Left colon (tissue), 2 donors: ENCODE results near the gene PKNOX2. TPM values are rescaled to one million over a fixed set of nuclear protein-coding genes. Genes with fewer than 3 reads are reported as not detected.

ENCODE experiments used
- ATAC-seq: fragments of 200-7000 bp; cut with Tn5 transposase; one replicate; pipeline ENCODE4 v1.9.1; 2020; ENCODE audit warnings: mild to moderate bottlenecking, moderate library complexity
- DNase-seq, 2 donors: peaks; one replicate each; pipeline ENCODE4 v3.0.0-alpha.2; 2020
- intact Hi-C, 2 donors: fragments of 100-400 bp; cut with DNase I in 1 of 2; cut with micrococcal nuclease in 1 of 2; formaldehyde crosslinking; loops; one replicate each; pipeline versions ENCODE4 v1.11.2 to v1.14.0; 2022; cut with DNase I, micrococcal nuclease
- total RNA-seq, 2 donors: library from RNA; stranded (reverse); fragmentation: NEBNext Ultra II Directional; extraction: Animal tissue kit (Norgen Biotek cat#: 25700); gene quantifications; one replicate each; pipeline ENCODE4 v1.2.1, GENCODE V29; 2021
- donor health status: DM: no; HTN: no; CAD: no.
- donor health status: DM: yes; HTN: yes; CAD: no.

PKNOX2 gene
- total RNA-seq, 2 donors from 2014 or later: 0.49 to 1.5 TPM

- intact Hi-C loops: no loop called here
- ATAC-seq: no peak
- DNase-seq: no peak
Observed at GRCh38 chr11:125449565-125449964, 285.0 kb downstream of the PKNOX2 start.

DNA sequence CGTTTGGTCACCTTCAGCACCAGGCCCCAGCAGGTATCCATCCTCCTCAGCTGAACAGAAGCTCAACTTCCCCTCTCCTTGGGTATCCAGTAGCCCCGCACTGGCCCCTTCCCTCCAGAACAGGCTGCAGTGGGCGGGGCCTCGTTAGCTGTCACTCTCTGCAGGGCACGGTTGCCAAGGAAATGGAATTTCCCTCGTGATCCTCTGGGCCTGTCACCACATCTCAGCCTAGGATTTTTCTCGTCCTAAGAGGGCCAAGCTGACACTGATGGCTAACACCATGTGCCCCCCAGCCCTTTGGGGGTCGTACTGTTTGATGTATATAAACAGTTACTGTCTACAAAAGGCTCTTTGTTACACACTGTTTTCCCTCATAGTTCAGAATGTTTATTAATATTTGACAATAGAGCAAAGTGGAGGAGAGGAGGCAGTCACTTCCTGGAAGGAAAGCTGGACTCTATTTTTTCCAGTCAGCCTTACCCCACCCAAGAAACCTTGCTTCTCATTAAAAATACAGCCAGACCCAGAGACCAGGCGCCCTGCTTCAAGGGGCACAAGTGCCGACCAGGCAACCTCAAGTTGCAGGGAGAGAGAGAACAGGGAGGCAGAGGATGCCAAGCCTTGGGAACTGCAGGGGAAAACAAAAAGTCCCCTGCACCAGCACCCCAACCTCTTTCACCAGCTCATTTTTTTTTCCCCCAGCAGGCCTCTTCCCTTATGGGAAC lies 287.0 kb downstream of the PKNOX2 start:
- peak in 1 of 2 donors; percentile 25 for DNase-seq
- intact Hi-C loops: no loop called here
- ATAC-seq: peak; percentile 40

- DNase-seq (no peak), ATAC-seq (no peak)
- intact Hi-C loops: no loop called here
Observed at GRCh38 chr11:125452125-125452470, 287.5 kb downstream of the PKNOX2 start.

- intact Hi-C loops: no loop called here
Observed at GRCh38 chr11:125454047-125454446, 289.5 kb downstream of the PKNOX2 start.

GRCh38 chr11:125455851-125456250 lies 291.3 kb downstream of the PKNOX2 start:
- intact Hi-C loops: no loop called here
- ATAC-seq: no peak
- no peak for DNase-seq

More at GRCh38 chr11:125454047-125454446, 289.5 kb downstream of the PKNOX2 start:
- DNase-seq (no peak), ATAC-seq (no peak)

DNA sequence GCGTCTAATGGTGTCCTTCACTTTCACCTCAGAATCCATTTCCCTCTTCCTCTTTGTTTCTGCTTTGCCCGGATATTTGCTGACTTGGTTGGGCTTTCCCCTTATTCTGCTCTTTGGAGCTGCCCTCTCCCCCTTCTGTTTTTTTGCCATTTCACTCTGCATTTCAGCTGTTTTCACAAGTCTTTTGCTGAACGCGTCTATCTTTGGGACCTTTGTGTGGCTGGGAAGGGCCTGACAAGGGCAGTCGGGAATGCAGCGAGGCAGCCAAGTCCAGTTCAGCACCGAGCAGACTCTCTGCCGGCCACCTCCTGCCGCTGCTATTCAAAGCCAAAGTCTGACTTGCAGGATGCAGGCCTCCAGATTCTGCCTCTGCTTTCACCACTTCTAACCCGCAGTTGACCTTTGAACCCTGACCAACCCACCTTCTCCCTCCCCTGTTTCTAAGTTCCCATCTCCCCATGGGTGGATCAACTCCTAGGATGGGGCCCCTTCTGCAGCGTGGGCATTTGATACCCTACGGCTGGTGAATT lies 293.3 kb downstream of the PKNOX2 start:
- ATAC-seq: no peak
- DNase-seq: no peak

DNA sequence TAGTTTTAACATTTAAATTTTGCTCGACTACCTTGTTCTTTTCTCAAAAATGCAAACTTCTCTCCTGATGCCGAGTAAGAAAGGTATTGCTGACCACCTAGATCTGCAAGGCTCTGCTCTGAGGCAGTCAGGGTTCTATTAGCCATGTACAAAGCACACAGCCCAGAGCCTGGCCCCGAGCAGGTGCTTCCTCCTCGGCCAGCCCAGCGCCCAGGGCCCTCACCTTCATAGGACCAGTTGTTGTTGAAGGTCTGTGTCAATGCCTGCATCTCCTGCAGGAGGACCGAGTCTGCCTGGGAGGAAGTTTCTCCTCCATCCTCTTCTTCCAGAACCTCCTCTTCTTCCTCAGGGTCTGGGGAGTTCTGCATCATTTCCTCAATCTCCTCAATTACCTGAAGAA lies 295.7 kb downstream of the PKNOX2 start:
- DNase-seq (no peak), ATAC-seq (no peak)
- intact Hi-C loops: no loop called here

More for the DNA sequence above, 293.3 kb downstream of the PKNOX2 start:
- intact Hi-C loops: no loop called here

DNA sequence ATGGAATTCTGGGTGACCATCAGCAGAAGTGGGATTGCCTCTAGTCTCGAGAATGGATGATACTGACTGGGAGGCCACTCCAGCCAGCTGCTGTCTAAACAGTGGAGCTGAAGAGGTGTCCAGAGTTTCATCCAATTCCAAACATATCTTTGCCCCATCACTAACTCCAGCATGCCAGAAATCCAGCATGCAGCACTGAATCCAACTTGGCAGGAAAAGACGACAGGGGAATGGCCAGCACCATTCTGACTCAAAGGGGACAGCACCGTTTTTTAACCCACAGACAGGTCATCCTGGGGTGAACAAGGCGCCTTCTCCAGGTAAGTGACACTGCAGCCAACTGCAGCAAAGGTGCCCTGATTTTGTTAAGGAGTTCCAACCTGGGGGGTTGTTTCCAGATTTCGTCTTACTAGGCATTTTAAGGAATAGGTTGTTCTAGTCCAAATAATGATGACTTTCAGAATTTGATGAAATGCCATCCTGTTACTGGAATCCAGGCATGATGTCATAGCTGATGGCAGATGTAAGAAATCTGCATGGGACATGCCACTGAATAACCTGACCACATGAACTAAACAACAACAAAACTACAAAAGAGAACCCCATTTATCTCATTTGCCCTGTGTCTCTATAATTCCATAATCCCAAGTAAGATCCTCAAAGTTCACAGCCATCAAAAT lies 299.2 kb downstream of the PKNOX2 start:
- DNase-seq (no peak), ATAC-seq (no peak)
- intact Hi-C loops: no loop called here

GRCh38 chr11:125464270-125464662 lies 299.7 kb downstream of the PKNOX2 start:
- intact Hi-C loops: no loop called here
- DNase-seq: no peak
- no peak for ATAC-seq

DNA sequence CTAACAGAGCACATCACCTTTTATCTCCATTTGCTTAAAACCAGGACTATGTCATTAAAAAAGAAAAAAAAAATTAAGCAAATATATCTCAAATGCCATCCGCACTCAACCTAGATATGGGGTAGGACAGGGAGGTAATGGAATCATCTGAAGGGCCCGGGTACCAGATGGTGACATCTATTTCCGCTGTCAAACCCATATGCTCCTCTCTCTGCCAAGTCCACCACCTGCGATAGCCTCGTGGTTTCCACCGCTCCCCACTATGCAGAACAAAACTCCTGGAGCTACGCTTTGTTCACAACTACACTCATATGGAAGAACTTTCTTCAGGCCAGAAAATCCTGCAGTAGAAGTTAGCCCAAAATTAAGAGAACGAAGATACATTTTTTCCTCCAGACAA lies 300.1 kb downstream of the PKNOX2 start:
- intact Hi-C loops: no loop called here
- DNase-seq: no peak
- ATAC-seq: no peak

DNA sequence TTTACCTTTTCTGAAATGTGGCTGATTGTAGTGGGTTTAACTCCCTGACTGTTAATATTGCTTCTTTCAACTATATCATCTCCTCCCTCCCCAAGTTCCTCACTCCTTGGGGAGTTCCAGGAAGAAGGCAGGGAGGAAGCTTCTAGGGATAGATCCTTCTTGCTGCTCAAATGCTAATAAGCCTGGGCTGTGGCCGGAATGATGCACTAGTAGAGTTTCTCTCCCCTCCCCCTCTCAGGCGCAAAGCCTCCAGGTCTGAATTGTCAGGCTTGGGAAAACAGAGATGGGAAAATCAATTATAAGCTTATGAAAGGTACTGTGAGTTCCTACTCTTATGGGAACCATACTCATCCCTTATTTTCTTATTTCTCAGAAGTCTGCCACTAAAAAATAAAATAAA lies 300.7 kb downstream of the PKNOX2 start:
- no peak for ATAC-seq
- DNase-seq: no peak
- intact Hi-C loops: no loop called here

GRCh38 chr11:125465701-125466100 lies 301.1 kb downstream of the PKNOX2 start:
- ATAC-seq: no peak
- DNase-seq: no peak
- intact Hi-C loops: no loop called here

- ATAC-seq: no peak
- intact Hi-C loops: no loop called here
- DNase-seq: no peak
Observed at GRCh38 chr11:125468025-125468424, 303.5 kb downstream of the PKNOX2 start.

GRCh38 chr11:125468852-125469251 lies 304.3 kb downstream of the PKNOX2 start:
- ATAC-seq: no peak
- DNase-seq: no peak
- intact Hi-C loops: no loop called here

GRCh38 chr11:125470355-125470754 lies 305.8 kb downstream of the PKNOX2 start:
- no peak for DNase-seq
- ATAC-seq: no peak
- intact Hi-C loops: no loop called here

- DNase-seq: no peak
- ATAC-seq: no peak
- intact Hi-C loops: no loop called here
Observed at GRCh38 chr11:125476721-125477120, 312.2 kb downstream of the PKNOX2 start.

DNA sequence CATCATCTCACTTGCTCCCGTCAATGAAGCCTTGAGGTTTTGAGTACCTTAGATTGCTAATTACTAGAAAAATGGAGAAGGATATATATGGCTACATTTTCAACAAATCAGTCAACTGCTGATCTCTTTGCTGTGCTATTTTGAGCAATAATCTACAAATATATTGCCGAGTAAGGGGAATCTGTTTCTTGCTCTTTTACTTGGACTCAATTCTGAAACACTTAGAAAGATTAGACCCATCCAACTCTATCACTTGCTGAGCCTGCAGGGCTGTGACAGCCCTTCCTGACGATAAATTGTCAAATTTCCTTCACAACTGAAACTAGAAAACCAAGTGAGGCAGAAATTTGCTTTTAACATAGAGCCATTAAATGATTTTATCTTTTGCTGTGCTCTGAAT lies 314.6 kb downstream of the PKNOX2 start:
- no peak for ATAC-seq
- intact Hi-C loops: no loop called here
- DNase-seq: no peak

- DNase-seq (no peak), ATAC-seq (no peak)
- intact Hi-C loops: no loop called here
Observed at GRCh38 chr11:125481531-125481930, 317.0 kb downstream of the PKNOX2 start.
